Fibroblast of lung (primary cell): ENCODE data around the gene ARFGEF2. TPM values are rescaled to one million over a fixed set of nuclear protein-coding genes. Genes with fewer than 3 reads are reported as not detected.
A peak's percentile ranks its signal among the peaks of the same experiment; 100 is the strongest.

Experiments
- DNase-seq, 2 donors: peaks; one replicate each; pipeline versions ENCODE4 v3.0.0 to v3.0.0-alpha.2; 2010; ENCODE audit warnings: low read depth in 2 of 2
- H2AFZ ChIP-seq: 2 replicates; pipeline ENCODE4 v1.5.1; 2012; ENCODE audit warnings: low read length, control low read depth, inconsistent platforms
- H3K27ac ChIP-seq: 2 replicates; pipeline ENCODE4 v1.5.1; 2011; ENCODE audit warnings: low read length, control low read depth; ENCODE audit not compliant: insufficient read depth
- H3K27me3 ChIP-seq: 2 replicates; pipeline ENCODE4 v1.5.1; 2011; ENCODE audit warnings: mild to moderate bottlenecking, low read length; ENCODE audit not compliant: control insufficient read depth, insufficient read depth
- H3K36me3 ChIP-seq: 2 replicates; pipeline ENCODE4 v1.5.1; 2011; ENCODE audit warnings: low read length; ENCODE audit not compliant: control insufficient read depth, insufficient read depth
- H3K4me1 ChIP-seq: 2 replicates; pipeline ENCODE4 v1.5.1; 2011; ENCODE audit warnings: low read length; ENCODE audit not compliant: control insufficient read depth, insufficient read depth; ENCODE audit errors: extremely low read depth
- H3K4me2 ChIP-seq: 2 replicates; pipeline ENCODE4 v1.5.1; 2011; ENCODE audit warnings: low read length, control low read depth; ENCODE audit not compliant: insufficient read depth; ENCODE audit errors: extremely low read depth
- H3K4me3 ChIP-seq, 4 experiments: fragments of 200-600 bp in 1 of 4; sonication (generic) in 1 of 4; replicated peaks in 1 of 4; 2 replicates each; pipeline ENCODE4 v1.5.1; 2011 to 2016; ENCODE audit warnings: low read length in 4 of 4, low read depth in 3 of 4, mild to moderate bottlenecking in 3 of 4, control low read depth in 2 of 4, inconsistent platforms in 1 of 4, mixed read lengths in 1 of 4; ENCODE audit not compliant: insufficient read depth in 1 of 4; ENCODE audit errors: control extremely low read depth in 1 of 4
- H3K79me2 ChIP-seq: 2 replicates; pipeline ENCODE4 v1.5.1; 2012; ENCODE audit warnings: mild to moderate bottlenecking, low read length, inconsistent platforms; ENCODE audit not compliant: control insufficient read depth, insufficient read depth
- H3K9ac ChIP-seq: 2 replicates; pipeline ENCODE4 v1.5.1; 2011; ENCODE audit warnings: mild to moderate bottlenecking, low read length, control low read depth; ENCODE audit not compliant: insufficient read depth
- H3K9me3 ChIP-seq: 2 replicates; pipeline ENCODE4 v1.5.1; 2012; ENCODE audit warnings: low read depth, low read length; ENCODE audit not compliant: control insufficient read depth, insufficient read depth
- H4K20me1 ChIP-seq: 2 replicates; pipeline ENCODE4 v1.5.1; 2011; ENCODE audit warnings: low read length; ENCODE audit not compliant: control insufficient read depth, insufficient read depth; ENCODE audit errors: extremely low read depth
- EZH2 ChIP-seq: IDR thresholded peaks from 2 replicates; pipeline ENCODE4 v1.5.1; 2012; ENCODE audit warnings: low read length, control low read depth, mild to moderate bottlenecking; ENCODE audit errors: missing control alignments
- polyA plus RNA-seq, 2 donors: library from polyadenylated mRNA; depleted of rRNA in 1 of 2; stranded (reverse) in 1 of 2; unstranded in 1 of 2; fragments of >200 nt; gene quantifications; 2 replicates each; pipeline ENCODE4 v1.2.1, GENCODE V29; 2011 to 2012; ENCODE audit warnings: missing spikeins in 1 of 2
- total RNA-seq: library from RNA; depleted of rRNA; stranded (reverse); fragments of >200 nt; gene quantifications from 2 replicates; pipeline ENCODE4 v1.2.1, GENCODE V29; 2014
- TF ChIP-seq, protein P1 (sequence below), 2 donors: IDR thresholded peaks in 1 of 2; conservative IDR thresholded peaks in 1 of 2; 1 replicate in 1 of 2; 2 replicates in 1 of 2; pipeline ENCODE4 v1.5.1; 2011 to 2012; ENCODE audit warnings: low read length in 2 of 2, control low read depth in 1 of 2, inconsistent platforms in 1 of 2, low read depth in 1 of 2, mild to moderate bottlenecking in 1 of 2

Gene ARFGEF2
- total and polyA plus RNA-seq, 2 donors (not counting 1 experiment from before 2014, with no cell fraction given), result 17.3 to 42.8 TPM

DNA sequence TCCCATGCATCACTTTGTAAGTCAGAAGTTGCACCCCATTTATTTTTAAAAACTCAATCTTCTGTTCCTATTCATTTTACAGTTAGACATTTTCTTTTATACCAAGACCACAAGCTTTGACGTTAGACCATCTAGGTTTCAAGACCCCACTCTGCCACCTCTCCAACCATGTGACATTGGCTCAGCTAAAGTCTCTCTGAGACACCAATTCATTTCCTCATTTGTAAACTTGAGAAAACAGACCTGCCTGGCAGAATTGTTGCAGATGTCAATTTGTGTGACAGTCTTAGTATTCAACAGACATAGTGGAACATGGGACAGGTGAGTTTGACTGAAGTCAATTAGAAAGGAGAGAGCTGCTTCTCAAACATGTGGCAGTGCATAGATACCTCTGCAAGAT, 69.0 kb downstream of the ARFGEF2 start:
- no peak for DNase-seq
- H3K9ac ChIP-seq, result no peak overlapping the region
- H3K9me3 ChIP-seq, result no peaks in the 10 kb centered on the region
- H2AFZ ChIP-seq, result no peak overlapping the region
- H3K36me3 ChIP-seq, result peaks cover 14% of the 10 kb centered on the region
- H3K4me1 ChIP-seq, result no peaks in the 10 kb centered on the region
- H3K79me2 ChIP-seq, result no peaks in the 10 kb centered on the region
- TF ChIP-seq, protein P1, sequence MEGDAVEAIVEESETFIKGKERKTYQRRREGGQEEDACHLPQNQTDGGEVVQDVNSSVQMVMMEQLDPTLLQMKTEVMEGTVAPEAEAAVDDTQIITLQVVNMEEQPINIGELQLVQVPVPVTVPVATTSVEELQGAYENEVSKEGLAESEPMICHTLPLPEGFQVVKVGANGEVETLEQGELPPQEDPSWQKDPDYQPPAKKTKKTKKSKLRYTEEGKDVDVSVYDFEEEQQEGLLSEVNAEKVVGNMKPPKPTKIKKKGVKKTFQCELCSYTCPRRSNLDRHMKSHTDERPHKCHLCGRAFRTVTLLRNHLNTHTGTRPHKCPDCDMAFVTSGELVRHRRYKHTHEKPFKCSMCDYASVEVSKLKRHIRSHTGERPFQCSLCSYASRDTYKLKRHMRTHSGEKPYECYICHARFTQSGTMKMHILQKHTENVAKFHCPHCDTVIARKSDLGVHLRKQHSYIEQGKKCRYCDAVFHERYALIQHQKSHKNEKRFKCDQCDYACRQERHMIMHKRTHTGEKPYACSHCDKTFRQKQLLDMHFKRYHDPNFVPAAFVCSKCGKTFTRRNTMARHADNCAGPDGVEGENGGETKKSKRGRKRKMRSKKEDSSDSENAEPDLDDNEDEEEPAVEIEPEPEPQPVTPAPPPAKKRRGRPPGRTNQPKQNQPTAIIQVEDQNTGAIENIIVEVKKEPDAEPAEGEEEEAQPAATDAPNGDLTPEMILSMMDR (conservative IDR thresholded peaks at IDR 0.05 in 1 of 2, IDR thresholded peaks at IDR 0.05 in 1 of 2; ENCODE audit: low read depth in 1 of 2, low read length in 2 of 2), result no peak
- no peak for TF ChIP-seq EZH2
- H3K27ac ChIP-seq, result no peak overlapping the region
- H3K4me2 ChIP-seq, result no peak overlapping the region
- no peaks in the 10 kb centered on the region for H4K20me1 ChIP-seq
- H3K27me3 ChIP-seq, result no peaks in the 10 kb centered on the region
- H3K4me3 ChIP-seq, result no peak overlapping the region

DNA sequence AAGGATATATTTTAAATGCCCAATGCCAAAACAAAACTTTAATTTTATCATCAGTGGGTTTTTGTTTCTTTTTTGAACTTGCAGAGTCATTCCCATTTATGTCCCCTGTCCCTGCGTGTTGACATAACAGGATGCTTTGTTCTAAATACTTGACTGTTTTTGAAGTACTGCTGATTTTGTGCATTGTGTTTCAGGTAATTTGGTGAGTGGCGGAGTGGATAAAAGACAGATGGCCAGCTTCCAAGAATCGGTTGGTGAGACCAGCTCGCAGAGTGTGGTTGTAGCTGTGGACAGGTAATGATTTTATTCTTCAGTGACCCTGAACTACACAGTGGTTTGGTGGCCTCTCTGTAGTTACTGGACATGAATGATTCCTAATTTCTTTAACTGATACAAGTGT, 74.1 kb downstream of the ARFGEF2 start:
- H3K9me3 ChIP-seq, result no peaks in the 10 kb centered on the region
- no peak overlapping the region for H2AFZ ChIP-seq
- no peak overlapping the region for H3K27ac ChIP-seq
- H3K4me1 ChIP-seq, result no peaks in the 10 kb centered on the region
- DNase-seq, result no peak
- no peak overlapping the region for H3K4me3 ChIP-seq
- TF ChIP-seq, protein P1 (conservative IDR thresholded peaks at IDR 0.05 in 1 of 2, IDR thresholded peaks at IDR 0.05 in 1 of 2; ENCODE audit: low read depth in 1 of 2, low read length in 2 of 2), result no peak
- no peak for TF ChIP-seq EZH2
- no peaks in the 10 kb centered on the region for H4K20me1 ChIP-seq
- peaks cover 13% of the 10 kb centered on the region for H3K36me3 ChIP-seq
- H3K79me2 ChIP-seq, result no peaks in the 10 kb centered on the region
- no peaks in the 10 kb centered on the region for H3K27me3 ChIP-seq
- no peak overlapping the region for H3K4me2 ChIP-seq
- H3K9ac ChIP-seq, result no peak overlapping the region

DNA sequence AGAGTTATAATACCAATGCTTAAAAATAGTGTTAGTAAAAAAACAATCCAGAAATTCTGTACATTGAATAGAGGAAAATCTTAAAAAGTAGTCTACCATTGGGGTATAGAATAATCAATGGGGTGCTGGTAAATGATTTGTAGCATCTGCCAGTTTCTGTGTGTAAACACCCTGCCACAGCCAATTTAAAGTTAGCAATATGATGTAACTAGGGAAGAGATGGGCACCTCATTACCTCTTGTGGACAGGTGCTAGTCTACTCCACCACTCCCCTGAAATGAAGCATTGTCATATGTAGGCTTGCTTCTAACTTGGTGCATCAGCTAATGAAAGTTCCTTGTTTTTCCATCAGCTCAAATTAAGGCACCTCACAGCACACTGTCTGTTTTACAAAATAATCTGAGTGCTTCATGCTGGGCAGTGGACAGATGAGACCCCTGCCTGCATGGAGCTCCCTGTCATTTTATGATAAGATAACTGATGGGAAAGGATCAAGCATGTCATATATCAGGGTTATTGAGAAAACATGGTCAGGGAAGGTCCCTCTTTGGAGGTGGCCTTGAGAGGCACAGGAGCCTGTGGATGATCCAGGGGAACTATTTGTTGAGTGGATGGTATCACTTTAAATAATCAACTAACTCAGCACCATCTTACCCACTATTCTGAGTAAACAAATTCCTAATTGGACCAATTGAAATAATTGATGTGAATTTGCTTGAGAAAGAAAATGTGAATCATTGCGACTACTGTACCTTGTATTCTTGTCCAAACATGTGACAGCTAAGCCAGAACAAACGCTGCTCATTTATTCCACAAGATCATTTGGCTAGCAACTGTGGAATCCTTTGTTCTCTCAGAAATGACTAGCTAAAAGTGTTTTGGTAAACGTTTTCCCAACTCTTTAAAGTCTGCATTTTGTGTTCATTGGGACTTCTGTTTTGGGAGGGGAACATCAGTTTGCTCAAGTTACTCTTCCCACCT, 78.7 kb downstream of the ARFGEF2 start:
- H3K9me3 ChIP-seq, result no peaks in the 10 kb centered on the region
- no peaks in the 10 kb centered on the region for H3K79me2 ChIP-seq
- no peak overlapping the region for H2AFZ ChIP-seq
- no peak overlapping the region for H3K27ac ChIP-seq
- peaks cover 5% of the 10 kb centered on the region for H3K36me3 ChIP-seq
- H3K4me1 ChIP-seq, result no peaks in the 10 kb centered on the region
- no peaks in the 10 kb centered on the region for H3K27me3 ChIP-seq
- no peaks in the 10 kb centered on the region for H4K20me1 ChIP-seq
- DNase-seq, result peak in 1 of 2 donors; percentile 15
- H3K4me3 ChIP-seq, result no peak overlapping the region
- no peak overlapping the region for H3K4me2 ChIP-seq
- TF ChIP-seq EZH2, result no peak
- TF ChIP-seq, protein P1 (conservative IDR thresholded peaks at IDR 0.05 in 1 of 2, IDR thresholded peaks at IDR 0.05 in 1 of 2; ENCODE audit: low read depth in 1 of 2, low read length in 2 of 2), result no peak
- H3K9ac ChIP-seq, result no peak overlapping the region
